Ishikawa (cell line): Measurements from ENCODE around the gene GLA.

Experiments used
- EP300 ChIP-seq: IDR thresholded peaks from 2 replicates; pipeline ENCODE4 v1.6.1; 2012; ENCODE audit warnings: borderline replicate concordance
- YY1 ChIP-seq: IDR thresholded peaks from 2 replicates; pipeline ENCODE4 v1.6.1; 2012; ENCODE audit warnings: low read depth
- ZBTB7A ChIP-seq: IDR thresholded peaks from 2 replicates; pipeline ENCODE4 v1.6.1; 2012; ENCODE audit warnings: low read depth
- TF ChIP-seq, protein P1 (sequence below): IDR thresholded peaks from 2 replicates; pipeline ENCODE4 v1.6.1; 2012
- TF ChIP-seq, protein P2 (sequence below): IDR thresholded peaks from 2 replicates; pipeline ENCODE4 v1.6.1; 2012; ENCODE audit warnings: low read depth, mild to moderate bottlenecking

DNA sequence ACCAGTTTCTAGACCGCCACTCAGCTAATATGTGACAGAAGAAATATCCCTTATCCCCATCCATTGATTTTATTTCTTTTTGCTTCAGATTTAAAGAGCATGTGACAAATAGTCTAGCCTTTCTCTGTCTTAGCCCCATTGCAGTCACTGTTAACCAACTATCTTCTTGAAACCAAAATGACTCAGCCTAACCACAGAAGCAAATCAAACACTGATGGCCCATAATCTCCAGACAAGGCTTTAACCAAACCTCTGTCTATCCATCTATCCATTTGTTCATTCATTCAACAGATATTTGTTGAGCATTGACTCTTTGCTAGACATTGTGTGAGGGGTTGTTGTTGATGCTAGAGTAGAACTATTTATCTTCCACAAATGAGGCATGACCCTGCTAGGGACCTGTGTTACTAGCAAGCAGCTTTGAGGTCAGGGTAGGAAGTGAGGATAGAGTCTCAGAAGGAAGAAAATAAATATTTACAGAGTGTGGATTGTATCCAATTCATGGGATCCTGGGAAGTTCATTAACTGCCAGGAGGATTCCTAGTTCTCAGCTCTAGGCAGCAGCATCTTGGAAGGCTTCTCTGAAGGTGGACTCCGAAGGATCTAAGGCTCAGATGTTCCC lies 22.8 kb upstream of the GLA start:
- TF ChIP-seq, protein P1, sequence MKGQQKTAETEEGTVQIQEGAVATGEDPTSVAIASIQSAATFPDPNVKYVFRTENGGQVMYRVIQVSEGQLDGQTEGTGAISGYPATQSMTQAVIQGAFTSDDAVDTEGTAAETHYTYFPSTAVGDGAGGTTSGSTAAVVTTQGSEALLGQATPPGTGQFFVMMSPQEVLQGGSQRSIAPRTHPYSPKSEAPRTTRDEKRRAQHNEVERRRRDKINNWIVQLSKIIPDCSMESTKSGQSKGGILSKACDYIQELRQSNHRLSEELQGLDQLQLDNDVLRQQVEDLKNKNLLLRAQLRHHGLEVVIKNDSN = no peak
- TF ChIP-seq, protein P2, sequence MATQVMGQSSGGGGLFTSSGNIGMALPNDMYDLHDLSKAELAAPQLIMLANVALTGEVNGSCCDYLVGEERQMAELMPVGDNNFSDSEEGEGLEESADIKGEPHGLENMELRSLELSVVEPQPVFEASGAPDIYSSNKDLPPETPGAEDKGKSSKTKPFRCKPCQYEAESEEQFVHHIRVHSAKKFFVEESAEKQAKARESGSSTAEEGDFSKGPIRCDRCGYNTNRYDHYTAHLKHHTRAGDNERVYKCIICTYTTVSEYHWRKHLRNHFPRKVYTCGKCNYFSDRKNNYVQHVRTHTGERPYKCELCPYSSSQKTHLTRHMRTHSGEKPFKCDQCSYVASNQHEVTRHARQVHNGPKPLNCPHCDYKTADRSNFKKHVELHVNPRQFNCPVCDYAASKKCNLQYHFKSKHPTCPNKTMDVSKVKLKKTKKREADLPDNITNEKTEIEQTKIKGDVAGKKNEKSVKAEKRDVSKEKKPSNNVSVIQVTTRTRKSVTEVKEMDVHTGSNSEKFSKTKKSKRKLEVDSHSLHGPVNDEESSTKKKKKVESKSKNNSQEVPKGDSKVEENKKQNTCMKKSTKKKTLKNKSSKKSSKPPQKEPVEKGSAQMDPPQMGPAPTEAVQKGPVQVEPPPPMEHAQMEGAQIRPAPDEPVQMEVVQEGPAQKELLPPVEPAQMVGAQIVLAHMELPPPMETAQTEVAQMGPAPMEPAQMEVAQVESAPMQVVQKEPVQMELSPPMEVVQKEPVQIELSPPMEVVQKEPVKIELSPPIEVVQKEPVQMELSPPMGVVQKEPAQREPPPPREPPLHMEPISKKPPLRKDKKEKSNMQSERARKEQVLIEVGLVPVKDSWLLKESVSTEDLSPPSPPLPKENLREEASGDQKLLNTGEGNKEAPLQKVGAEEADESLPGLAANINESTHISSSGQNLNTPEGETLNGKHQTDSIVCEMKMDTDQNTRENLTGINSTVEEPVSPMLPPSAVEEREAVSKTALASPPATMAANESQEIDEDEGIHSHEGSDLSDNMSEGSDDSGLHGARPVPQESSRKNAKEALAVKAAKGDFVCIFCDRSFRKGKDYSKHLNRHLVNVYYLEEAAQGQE = no peak
- TF ChIP-seq EP300 = no peak
- TF ChIP-seq ZBTB7A = no peak
- no peak for TF ChIP-seq YY1
